ENCODE measurements around the gene PSG5.

The PSG5 gene

DNA sequence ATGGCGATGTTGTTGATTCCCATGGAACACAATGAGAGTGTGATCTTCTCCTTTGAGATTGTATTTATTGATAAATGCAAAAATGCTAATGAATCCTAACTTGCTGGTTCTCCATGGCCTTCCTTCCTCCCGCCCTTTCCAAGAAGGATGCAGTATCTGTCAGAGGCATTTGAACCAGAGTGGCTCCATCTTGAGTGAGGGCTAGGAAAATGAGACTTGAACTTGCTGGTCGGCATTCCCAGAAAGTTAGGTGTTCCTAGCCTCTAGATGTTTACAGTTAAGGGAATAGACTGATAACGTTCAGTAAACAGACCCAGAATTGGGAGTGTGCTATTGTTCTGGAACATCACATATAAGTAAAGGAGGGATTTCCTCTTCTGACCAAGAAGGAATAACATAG, 59.6 kb downstream of the PSG5 start (continued):
- TF ChIP-seq, protein P1, sequence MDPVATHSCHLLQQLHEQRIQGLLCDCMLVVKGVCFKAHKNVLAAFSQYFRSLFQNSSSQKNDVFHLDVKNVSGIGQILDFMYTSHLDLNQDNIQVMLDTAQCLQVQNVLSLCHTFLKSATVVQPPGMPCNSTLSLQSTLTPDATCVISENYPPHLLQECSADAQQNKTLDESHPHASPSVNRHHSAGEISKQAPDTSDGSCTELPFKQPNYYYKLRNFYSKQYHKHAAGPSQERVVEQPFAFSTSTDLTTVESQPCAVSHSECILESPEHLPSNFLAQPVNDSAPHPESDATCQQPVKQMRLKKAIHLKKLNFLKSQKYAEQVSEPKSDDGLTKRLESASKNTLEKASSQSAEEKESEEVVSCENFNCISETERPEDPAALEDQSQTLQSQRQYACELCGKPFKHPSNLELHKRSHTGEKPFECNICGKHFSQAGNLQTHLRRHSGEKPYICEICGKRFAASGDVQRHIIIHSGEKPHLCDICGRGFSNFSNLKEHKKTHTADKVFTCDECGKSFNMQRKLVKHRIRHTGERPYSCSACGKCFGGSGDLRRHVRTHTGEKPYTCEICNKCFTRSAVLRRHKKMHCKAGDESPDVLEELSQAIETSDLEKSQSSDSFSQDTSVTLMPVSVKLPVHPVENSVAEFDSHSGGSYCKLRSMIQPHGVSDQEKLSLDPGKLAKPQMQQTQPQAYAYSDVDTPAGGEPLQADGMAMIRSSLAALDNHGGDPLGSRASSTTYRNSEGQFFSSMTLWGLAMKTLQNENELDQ (tag by site-specific recombination; IDR thresholded peaks at IDR 0.05; ENCODE audit: low read depth), result no peak
- TF ChIP-seq HOXA7 (CRISPR knock-in tag; IDR thresholded peaks at IDR 0.05; ENCODE audit: borderline replicate concordance), result no peak
- no peak for TF ChIP-seq ZNF221 (tag by site-specific recombination; IDR thresholded peaks at IDR 0.05; ENCODE audit: borderline replicate concordance)
- no peak for TF ChIP-seq ZNF157 (tag by site-specific recombination; IDR thresholded peaks at IDR 0.05)
- TF ChIP-seq ZNF600 (tag by site-specific recombination; IDR thresholded peaks at IDR 0.05), result no peak
- TF ChIP-seq GLIS2 (tag by site-specific recombination; IDR thresholded peaks at IDR 0.05), result no peak
- TF ChIP-seq, protein P2, sequence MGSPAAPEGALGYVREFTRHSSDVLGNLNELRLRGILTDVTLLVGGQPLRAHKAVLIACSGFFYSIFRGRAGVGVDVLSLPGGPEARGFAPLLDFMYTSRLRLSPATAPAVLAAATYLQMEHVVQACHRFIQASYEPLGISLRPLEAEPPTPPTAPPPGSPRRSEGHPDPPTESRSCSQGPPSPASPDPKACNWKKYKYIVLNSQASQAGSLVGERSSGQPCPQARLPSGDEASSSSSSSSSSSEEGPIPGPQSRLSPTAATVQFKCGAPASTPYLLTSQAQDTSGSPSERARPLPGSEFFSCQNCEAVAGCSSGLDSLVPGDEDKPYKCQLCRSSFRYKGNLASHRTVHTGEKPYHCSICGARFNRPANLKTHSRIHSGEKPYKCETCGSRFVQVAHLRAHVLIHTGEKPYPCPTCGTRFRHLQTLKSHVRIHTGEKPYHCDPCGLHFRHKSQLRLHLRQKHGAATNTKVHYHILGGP (tag by site-specific recombination; IDR thresholded peaks at IDR 0.05), result no peak
- TF ChIP-seq, protein P3, sequence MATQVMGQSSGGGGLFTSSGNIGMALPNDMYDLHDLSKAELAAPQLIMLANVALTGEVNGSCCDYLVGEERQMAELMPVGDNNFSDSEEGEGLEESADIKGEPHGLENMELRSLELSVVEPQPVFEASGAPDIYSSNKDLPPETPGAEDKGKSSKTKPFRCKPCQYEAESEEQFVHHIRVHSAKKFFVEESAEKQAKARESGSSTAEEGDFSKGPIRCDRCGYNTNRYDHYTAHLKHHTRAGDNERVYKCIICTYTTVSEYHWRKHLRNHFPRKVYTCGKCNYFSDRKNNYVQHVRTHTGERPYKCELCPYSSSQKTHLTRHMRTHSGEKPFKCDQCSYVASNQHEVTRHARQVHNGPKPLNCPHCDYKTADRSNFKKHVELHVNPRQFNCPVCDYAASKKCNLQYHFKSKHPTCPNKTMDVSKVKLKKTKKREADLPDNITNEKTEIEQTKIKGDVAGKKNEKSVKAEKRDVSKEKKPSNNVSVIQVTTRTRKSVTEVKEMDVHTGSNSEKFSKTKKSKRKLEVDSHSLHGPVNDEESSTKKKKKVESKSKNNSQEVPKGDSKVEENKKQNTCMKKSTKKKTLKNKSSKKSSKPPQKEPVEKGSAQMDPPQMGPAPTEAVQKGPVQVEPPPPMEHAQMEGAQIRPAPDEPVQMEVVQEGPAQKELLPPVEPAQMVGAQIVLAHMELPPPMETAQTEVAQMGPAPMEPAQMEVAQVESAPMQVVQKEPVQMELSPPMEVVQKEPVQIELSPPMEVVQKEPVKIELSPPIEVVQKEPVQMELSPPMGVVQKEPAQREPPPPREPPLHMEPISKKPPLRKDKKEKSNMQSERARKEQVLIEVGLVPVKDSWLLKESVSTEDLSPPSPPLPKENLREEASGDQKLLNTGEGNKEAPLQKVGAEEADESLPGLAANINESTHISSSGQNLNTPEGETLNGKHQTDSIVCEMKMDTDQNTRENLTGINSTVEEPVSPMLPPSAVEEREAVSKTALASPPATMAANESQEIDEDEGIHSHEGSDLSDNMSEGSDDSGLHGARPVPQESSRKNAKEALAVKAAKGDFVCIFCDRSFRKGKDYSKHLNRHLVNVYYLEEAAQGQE (tag by site-specific recombination; IDR thresholded peaks at IDR 0.05), result no peak
- TF ChIP-seq ZNF202 (tag by site-specific recombination; IDR thresholded peaks at IDR 0.05; ENCODE audit: borderline replicate concordance), result no peak
- TF ChIP-seq, protein P4, sequence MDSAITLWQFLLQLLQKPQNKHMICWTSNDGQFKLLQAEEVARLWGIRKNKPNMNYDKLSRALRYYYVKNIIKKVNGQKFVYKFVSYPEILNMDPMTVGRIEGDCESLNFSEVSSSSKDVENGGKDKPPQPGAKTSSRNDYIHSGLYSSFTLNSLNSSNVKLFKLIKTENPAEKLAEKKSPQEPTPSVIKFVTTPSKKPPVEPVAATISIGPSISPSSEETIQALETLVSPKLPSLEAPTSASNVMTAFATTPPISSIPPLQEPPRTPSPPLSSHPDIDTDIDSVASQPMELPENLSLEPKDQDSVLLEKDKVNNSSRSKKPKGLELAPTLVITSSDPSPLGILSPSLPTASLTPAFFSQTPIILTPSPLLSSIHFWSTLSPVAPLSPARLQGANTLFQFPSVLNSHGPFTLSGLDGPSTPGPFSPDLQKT (IDR thresholded peaks at IDR 0.05; ENCODE audit: borderline replicate concordance, low read depth, low read length), result no peak

DNA sequence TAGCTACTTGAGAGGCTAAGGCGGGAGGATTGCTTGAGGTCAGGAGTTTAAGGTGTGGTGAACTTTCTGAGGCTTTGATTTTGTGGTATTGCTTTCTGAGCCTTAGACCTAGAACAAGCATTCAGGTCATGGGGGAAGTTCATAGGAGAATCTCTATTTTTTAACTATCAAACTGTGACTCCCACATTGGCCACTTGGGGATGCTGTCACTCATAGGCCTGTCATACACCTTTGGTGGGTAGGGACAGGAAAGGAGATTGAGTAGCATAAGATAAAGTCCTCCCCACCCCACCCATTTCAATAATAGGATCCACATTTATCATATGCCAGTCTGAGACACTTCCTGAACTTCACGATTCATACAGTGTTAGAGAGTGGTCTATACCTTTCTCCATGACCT, 62.0 kb downstream of the PSG5 start:
- no peak overlapping the region for H3K4me3 ChIP-seq (ENCODE audit: low read depth, low read length)
- ChIA-PET POLR2A (no interaction called here), CTCF (interaction anchor here (0.7 kb wide), 2 partner anchors 63 to 518 kb away, joined by 3 to 4 read pairs; no protein-coding TSS in a partner anchor)
- H3K4me1 ChIP-seq (ENCODE audit: control insufficient read depth, insufficient read depth, low read length), result no peaks in the 10 kb centered on the region
- no peaks in the 10 kb centered on the region for H3K9me3 ChIP-seq (ENCODE audit: control insufficient read depth, insufficient read depth, low read depth, low read length)
- H3K36me3 ChIP-seq (ENCODE audit: control insufficient read depth in 2 of 2, insufficient read depth in 1 of 2, low read length in 2 of 2), result no peaks in the 10 kb centered on the region
- no peak overlapping the region for H3K27ac ChIP-seq (ENCODE audit: extremely low read depth, low read depth, low read length)
- TF ChIP-seq ZNF2 (tag by site-specific recombination; IDR thresholded peaks at IDR 0.05), result no peak
- TF ChIP-seq, protein P5, sequence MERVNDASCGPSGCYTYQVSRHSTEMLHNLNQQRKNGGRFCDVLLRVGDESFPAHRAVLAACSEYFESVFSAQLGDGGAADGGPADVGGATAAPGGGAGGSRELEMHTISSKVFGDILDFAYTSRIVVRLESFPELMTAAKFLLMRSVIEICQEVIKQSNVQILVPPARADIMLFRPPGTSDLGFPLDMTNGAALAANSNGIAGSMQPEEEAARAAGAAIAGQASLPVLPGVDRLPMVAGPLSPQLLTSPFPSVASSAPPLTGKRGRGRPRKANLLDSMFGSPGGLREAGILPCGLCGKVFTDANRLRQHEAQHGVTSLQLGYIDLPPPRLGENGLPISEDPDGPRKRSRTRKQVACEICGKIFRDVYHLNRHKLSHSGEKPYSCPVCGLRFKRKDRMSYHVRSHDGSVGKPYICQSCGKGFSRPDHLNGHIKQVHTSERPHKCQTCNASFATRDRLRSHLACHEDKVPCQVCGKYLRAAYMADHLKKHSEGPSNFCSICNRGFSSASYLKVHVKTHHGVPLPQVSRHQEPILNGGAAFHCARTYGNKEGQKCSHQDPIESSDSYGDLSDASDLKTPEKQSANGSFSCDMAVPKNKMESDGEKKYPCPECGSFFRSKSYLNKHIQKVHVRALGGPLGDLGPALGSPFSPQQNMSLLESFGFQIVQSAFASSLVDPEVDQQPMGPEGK (tag by site-specific recombination; IDR thresholded peaks at IDR 0.05), result no peak
- TF ChIP-seq, protein P1 (tag by site-specific recombination; IDR thresholded peaks at IDR 0.05; ENCODE audit: low read depth), result no peak
- TF ChIP-seq GLIS2 (tag by site-specific recombination; IDR thresholded peaks at IDR 0.05), result no peak
- no peak for TF ChIP-seq ZNF629 (tag by site-specific recombination; IDR thresholded peaks at IDR 0.05)
- TF ChIP-seq MYNN (tag by site-specific recombination; IDR thresholded peaks at IDR 0.05; ENCODE audit: borderline replicate concordance), result no peak
- TF ChIP-seq RBAK (tag by site-specific recombination; IDR thresholded peaks at IDR 0.05), result no peak
- TF ChIP-seq, protein P6, sequence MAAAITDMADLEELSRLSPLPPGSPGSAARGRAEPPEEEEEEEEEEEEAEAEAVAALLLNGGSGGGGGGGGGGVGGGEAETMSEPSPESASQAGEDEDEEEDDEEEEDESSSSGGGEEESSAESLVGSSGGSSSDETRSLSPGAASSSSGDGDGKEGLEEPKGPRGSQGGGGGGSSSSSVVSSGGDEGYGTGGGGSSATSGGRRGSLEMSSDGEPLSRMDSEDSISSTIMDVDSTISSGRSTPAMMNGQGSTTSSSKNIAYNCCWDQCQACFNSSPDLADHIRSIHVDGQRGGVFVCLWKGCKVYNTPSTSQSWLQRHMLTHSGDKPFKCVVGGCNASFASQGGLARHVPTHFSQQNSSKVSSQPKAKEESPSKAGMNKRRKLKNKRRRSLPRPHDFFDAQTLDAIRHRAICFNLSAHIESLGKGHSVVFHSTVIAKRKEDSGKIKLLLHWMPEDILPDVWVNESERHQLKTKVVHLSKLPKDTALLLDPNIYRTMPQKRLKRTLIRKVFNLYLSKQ (tag by site-specific recombination; IDR thresholded peaks at IDR 0.05; ENCODE audit: borderline replicate concordance), result no peak
- no peak for TF ChIP-seq ZFP69B (tag by site-specific recombination; IDR thresholded peaks at IDR 0.05)
- no peak for TF ChIP-seq ZNF701 (tag by site-specific recombination; IDR thresholded peaks at IDR 0.05)
- no peak for TF ChIP-seq ZNF658 (tag by site-specific recombination; IDR thresholded peaks at IDR 0.05)
- no peak for TF ChIP-seq ZNF138 (tag by site-specific recombination; IDR thresholded peaks at IDR 0.05; ENCODE audit: borderline replicate concordance)
- no peak for TF ChIP-seq ZNF23 (tag by site-specific recombination; IDR thresholded peaks at IDR 0.05; ENCODE audit: borderline replicate concordance)
